Activated CD4-positive, alpha-beta T cell treated with anti-CD3 and anti-CD28 coated beads, Interleukin-2, amount 50 U/mL, for 24 hours (primary cell): ENCODE data around the gene JADE2.
A peak's percentile ranks its signal among the peaks of the same experiment; 100 is the strongest.

Source experiments
- DNase-seq, 2 donors: peaks; one replicate each; pipeline ENCODE4 v3.0.0-alpha.2; 2020; ENCODE audit warnings: low read depth in 1 of 2, low spot score in 1 of 2

Gene JADE2

GRCh38 chr5:134568337-134568700, 42.8 kb downstream of the JADE2 start:
- no peak for DNase-seq

GRCh38 chr5:134568761-134569695, 43.6 kb downstream of the JADE2 start:
- DNase-seq = no peak

- DNase-seq = no peak
Measured at GRCh38 chr5:134569758-134570364, 44.4 kb downstream of the JADE2 start.

DNA sequence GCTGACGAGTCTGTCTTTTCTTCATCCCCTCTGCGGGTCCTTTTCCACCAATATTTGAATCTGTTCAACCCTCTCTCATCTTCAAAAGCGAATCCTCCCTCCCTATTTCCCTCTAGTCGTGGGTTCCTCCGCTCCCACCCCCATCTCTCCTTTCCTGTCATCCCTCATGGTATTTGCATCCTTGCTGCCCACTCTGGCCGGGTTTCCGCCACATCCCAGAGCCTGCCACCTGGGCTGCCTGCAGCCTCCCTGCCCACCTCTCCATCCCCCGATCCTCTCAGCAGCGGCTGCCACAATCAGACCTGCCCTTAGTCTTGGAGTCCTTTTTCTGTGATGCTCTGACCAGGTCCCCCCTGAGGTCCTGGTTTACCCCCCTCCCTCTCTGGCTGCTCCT, 44.9 kb downstream of the JADE2 start:
- no peak for DNase-seq

DNA sequence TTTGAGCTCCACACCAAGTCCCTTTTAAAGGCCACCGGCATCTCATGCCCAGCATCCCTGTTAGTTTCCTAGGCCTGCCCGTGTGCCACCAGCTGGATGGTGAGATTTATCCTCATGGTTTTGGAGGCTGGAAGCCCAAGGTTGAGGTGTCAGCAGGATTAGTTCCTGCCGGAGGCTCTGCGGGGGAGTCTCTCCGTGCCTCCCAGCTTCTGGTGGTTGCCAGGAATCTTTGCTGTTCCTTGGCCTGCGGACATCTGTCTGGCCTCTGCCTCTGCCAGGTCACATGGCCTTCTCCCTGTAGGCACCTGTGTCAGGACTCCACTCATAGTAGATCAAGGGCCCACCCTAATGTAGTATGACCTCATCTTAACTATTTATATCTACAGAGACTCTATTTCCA, 45.4 kb downstream of the JADE2 start:
- no peak for DNase-seq

- no peak for DNase-seq
Measured at GRCh38 chr5:134571693-134572405, 46.4 kb downstream of the JADE2 start.

DNA sequence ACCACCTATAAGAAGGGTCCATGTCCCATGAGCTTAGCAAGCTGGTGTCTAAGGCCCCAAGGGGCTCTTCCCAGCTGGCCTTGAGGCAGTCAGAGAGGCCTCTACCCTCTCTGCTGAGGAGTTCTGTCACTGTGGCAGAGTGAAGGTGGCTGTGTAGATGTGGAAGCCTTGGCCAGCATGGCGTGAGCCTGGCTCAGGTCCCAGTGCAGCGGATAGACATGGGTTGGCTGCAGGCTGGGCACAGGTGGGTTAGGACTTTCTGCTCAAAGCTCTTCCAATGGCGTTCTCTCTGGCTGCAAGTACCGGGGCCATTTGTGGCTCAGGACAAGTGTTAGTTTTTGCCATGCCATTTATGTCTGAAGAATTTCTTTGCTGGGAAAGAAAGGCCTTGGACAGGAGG, 47.3 kb downstream of the JADE2 start:
- no peak for DNase-seq

- no peak for DNase-seq
Measured at GRCh38 chr5:134574521-134574920, 49.1 kb downstream of the JADE2 start.

- DNase-seq = no peak
Measured at GRCh38 chr5:134575316-134575715, 49.8 kb downstream of the JADE2 start.

GRCh38 chr5:134576386-134577021, 51.0 kb downstream of the JADE2 start:
- DNase-seq = no peak

- DNase-seq = no peak
Measured at GRCh38 chr5:134577022-134577795, 51.7 kb downstream of the JADE2 start.

GRCh38 chr5:134577796-134578577, 52.5 kb downstream of the JADE2 start:
- DNase-seq = peak; percentile 59 to 67

DNA sequence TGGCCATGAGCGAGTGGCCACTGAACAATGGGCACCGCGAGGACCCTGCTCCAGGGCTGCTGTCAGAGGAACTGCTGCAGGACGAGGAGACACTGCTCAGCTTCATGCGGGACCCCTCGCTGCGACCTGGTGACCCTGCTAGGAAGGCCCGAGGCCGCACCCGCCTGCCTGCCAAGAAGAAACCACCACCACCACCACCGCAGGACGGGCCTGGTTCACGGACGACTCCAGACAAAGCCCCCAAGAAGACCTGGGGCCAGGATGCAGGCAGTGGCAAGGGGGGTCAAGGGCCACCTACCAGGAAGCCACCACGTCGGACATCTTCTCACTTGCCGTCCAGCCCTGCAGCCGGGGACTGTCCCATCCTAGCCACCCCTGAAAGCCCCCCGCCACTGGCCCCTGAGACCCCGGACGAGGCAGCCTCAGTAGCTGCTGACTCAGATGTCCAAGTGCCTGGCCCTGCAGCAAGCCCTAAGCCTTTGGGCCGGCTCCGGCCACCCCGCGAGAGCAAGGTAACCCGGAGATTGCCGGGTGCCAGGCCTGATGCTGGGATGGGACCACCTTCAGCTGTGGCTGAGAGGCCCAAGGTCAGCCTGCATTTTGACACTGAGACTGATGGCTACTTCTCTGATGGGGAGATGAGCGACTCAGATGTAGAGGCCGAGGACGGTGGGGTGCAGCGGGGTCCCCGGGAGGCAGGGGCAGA, 53.3 kb downstream of the JADE2 start:
- no peak for DNase-seq

GRCh38 chr5:134579284-134579771, 53.9 kb downstream of the JADE2 start:
- DNase-seq = no peak

GRCh38 chr5:134580001-134580460, 54.6 kb downstream of the JADE2 start:
- no peak for DNase-seq

DNA sequence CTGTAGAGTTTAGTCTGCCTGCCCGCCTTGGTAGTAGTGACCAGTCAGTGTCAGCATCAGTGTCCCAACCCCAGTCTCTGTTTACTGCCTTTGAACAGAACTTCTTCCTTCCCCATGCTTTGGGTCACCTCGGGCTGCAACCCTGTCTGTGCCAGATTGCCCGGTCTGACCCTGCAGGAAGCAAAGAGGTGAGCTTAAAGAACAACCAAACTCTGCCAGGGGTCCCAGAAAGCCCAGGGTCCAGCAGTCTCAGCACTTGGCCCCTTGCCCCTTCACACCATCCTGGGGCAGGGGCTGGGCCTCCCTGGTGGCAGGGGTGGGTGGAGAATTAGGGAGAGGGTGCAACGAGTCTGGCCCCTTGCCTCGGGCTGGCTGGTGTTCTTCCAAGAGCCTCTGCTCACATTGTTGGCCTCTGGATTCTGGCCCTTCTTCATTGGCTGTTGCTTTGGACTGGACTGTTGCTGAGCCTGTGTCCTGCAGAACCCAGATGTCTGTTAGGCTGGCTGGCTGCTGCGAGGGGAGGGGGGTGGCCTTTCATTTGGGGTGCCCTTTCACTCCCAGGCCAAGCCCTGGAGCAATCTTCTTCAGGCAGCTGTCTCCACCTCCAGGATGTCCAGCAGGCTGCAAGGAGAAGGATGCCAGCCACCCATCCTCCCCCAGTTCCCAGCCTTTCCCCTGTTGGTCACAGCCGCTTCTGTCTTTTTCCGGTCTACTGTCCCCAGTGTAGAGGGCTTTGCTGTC, 55.9 kb downstream of the JADE2 start:
- DNase-seq = no peak

DNA sequence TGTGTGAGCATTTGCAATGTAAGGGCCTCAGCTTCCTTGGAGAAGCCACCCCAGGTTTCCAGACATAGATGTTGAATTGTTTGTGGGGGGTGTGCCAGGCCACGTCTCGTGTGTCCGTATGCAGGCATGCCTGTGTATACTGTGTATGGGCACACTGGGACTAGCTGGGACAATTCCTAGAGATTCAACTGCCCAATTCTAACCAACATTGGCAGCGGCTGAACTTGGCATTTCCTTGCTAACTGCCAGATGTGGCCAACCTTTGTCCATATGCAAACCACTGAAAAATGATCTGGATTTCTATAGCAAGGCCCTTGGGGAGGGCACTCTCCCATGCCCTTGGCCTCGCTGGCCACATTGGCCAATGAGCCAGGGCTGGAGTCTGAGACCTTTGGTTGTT, 56.8 kb downstream of the JADE2 start:
- no peak for DNase-seq

GRCh38 chr5:134582941-134583340, 57.5 kb downstream of the JADE2 start:
- DNase-seq = no peak
